Esophagus muscularis mucosa (tissue), 4 donors: ENCODE measurements around the gene EP400. TPM values are rescaled to one million over a fixed set of nuclear protein-coding genes. Genes with fewer than 3 reads are reported as not detected.

Experiments
- DNase-seq: peaks from one replicate; pipeline ENCODE4 v3.0.0-alpha.2; 2017; ENCODE audit errors: extremely low spot score
- H3K27ac ChIP-seq, 4 donors: fragments of 200-600 bp; sonication (generic); replicated peaks in 1 of 4; 1 replicate in 3 of 4; 2 replicates in 1 of 4; pipeline ENCODE4 v1.5.1; 2016 to 2019; ENCODE audit warnings: mild to moderate bottlenecking in 1 of 4
- H3K27me3 ChIP-seq, 4 donors: fragments of 200-600 bp; sonication (generic); one replicate each; pipeline versions ENCODE4 v1.5.1 to v1.6.0; 2016 to 2019
- H3K36me3 ChIP-seq, 4 donors: fragments of 200-600 bp; sonication (generic); one replicate each; pipeline ENCODE4 v1.5.1; 2016 to 2019
- H3K4me1 ChIP-seq, 4 donors: fragments of 200-600 bp; sonication (generic); one replicate each; pipeline ENCODE4 v1.5.1; 2016 to 2019
- H3K4me3 ChIP-seq, 4 donors: fragments of 200-600 bp; sonication (generic); 1 replicate in 2 of 4; 2 replicates in 2 of 4; pipeline ENCODE4 v1.5.1; 2016 to 2019; ENCODE audit warnings: mild to moderate bottlenecking in 4 of 4, moderate library complexity in 1 of 4
- H3K9me3 ChIP-seq, 4 donors: fragments of 200-600 bp; sonication (generic); 1 replicate in 3 of 4; 2 replicates in 1 of 4; pipeline ENCODE4 v1.5.1; 2016 to 2019
- CTCF ChIP-seq, 3 experiments: fragments of 200-600 bp in 2 of 3; fragments of 450-650 bp in 1 of 3; sonication (generic) in 2 of 3; IDR thresholded peaks; one replicate each; pipeline ENCODE4 v1.5.1; 2017 to 2019; ENCODE audit warnings: antibody characterized with exemption in 3 of 3, mild to moderate bottlenecking in 2 of 3, moderate library complexity in 1 of 3
- EP300 ChIP-seq: sonication (generic); formaldehyde crosslinking; IDR thresholded peaks from one replicate; pipeline ENCODE4 v1.6.1; 2017; ENCODE audit warnings: antibody characterized with exemption
- POLR2A ChIP-seq: fragments of 450-650 bp; IDR thresholded peaks from one replicate; pipeline ENCODE4 v1.6.1; 2017; ENCODE audit warnings: antibody characterized with exemption, moderate library complexity, mild to moderate bottlenecking, low read depth
- POLR2AphosphoS5 ChIP-seq, 2 donors: sonication (generic); formaldehyde crosslinking; IDR thresholded peaks; one replicate each; pipeline ENCODE4 v1.6.1; 2017; ENCODE audit warnings: antibody characterized with exemption in 2 of 2
- WGBS: methylation state at CpG from one replicate; pipeline ENCODE4 v1.1.5; 2018; 5-methylcytosine and 5-hydroxymethylcytosine counted together
- intact Hi-C: fragments of 100-400 bp; cut with DNase I; formaldehyde crosslinking; loops from one replicate; pipeline ENCODE4 v1.15.1; 2023
- total RNA-seq, 4 donors: library from RNA; depleted of rRNA; stranded (reverse); fragments of >200 nt; gene quantifications; one replicate each; pipeline versions ENCODE4 v1.1.0 to v1.2.1, GENCODE V29; 2016

Gene EP400
- total RNA-seq, 4 donors from 2014 or later: 16.9 to 31.1 (median 22.4) TPM

- DNase-seq: no peak
- peaks cover 55 to 82% (median 77%) of the 10 kb centered on the region in 4 donors for H3K36me3 ChIP-seq
- no peak overlapping the region for H3K4me3 ChIP-seq
- intact Hi-C loops: no loop called here
- no peak overlapping the region for H3K27ac ChIP-seq
- no peaks in the 10 kb centered on the region for H3K27me3 ChIP-seq
- H3K4me1 ChIP-seq: peaks cover 0 to 7% (median 4%) of the 10 kb centered on the region in 4 donors
- TF ChIP-seq POLR2A (no peak), CTCF (IDR thresholded peaks at IDR 0.05) (no peak), POLR2AphosphoS5 (IDR thresholded peaks at IDR 0.05) (peak in 1 of 2 donors; percentile 23), EP300 (no peak)
- 85% methylated on average over 7 of the region's 37 CpGs for WGBS
- no peaks in the 10 kb centered on the region for H3K9me3 ChIP-seq
Measured at GRCh38 chr12:131919366-131920156, 30.2 kb upstream of the EP400 start.

- H3K9me3 ChIP-seq: no peaks in the 10 kb centered on the region
- peaks cover 0 to 12% (median 7%) of the 10 kb centered on the region in 4 donors for H3K4me1 ChIP-seq
- peaks cover 49 to 76% (median 71%) of the 10 kb centered on the region in 4 donors for H3K36me3 ChIP-seq
- no peak for DNase-seq
- intact Hi-C loops: no loop called here
- H3K27me3 ChIP-seq: no peaks in the 10 kb centered on the region
- no peak overlapping the region for H3K4me3 ChIP-seq
- WGBS: 88% methylated on average over 7 of the region's 14 CpGs
- TF ChIP-seq CTCF (IDR thresholded peaks at IDR 0.05) (no peak), POLR2A (no peak), EP300 (no peak), POLR2AphosphoS5 (IDR thresholded peaks at IDR 0.05) (no peak)
- no peak overlapping the region for H3K27ac ChIP-seq
Measured at GRCh38 chr12:131920157-131920508, 29.6 kb upstream of the EP400 start.

- intact Hi-C loops: no loop called here
- Histone ChIP-seq H3K4me3 (no peak overlapping the region), H3K4me1 (peaks cover 0 to 13% (median 7%) of the 10 kb centered on the region in 4 donors), H3K36me3 (peaks cover 39 to 65% (median 61%) of the 10 kb centered on the region in 4 donors), H3K27me3 (no peaks in the 10 kb centered on the region), H3K9me3 (no peaks in the 10 kb centered on the region), H3K27ac (no peak overlapping the region)
- 93% methylated on average over 6 of the region's 35 CpGs for WGBS
- no peak for DNase-seq
- TF ChIP-seq POLR2AphosphoS5 (IDR thresholded peaks at IDR 0.05): no peak
- no peak for TF ChIP-seq POLR2A
- no peak for TF ChIP-seq CTCF (IDR thresholded peaks at IDR 0.05)
- no peak for TF ChIP-seq EP300
Measured at GRCh38 chr12:131920902-131921840, 28.6 kb upstream of the EP400 start.

GRCh38 chr12:131921866-131922769 lies 27.6 kb upstream of the EP400 start:
- no peak for TF ChIP-seq EP300
- TF ChIP-seq CTCF (IDR thresholded peaks at IDR 0.05): no peak
- no peak for TF ChIP-seq POLR2AphosphoS5 (IDR thresholded peaks at IDR 0.05)
- TF ChIP-seq POLR2A: no peak
- peaks cover 32 to 58% (median 53%) of the 10 kb centered on the region in 4 donors for H3K36me3 ChIP-seq
- H3K9me3 ChIP-seq: no peaks in the 10 kb centered on the region
- no peak overlapping the region for H3K27ac ChIP-seq
- intact Hi-C loops: no loop called here
- H3K27me3 ChIP-seq: no peaks in the 10 kb centered on the region
- 85% methylated on average over 14 of the region's 29 CpGs for WGBS
- no peak for DNase-seq
- H3K4me1 ChIP-seq: peaks cover 0 to 13% (median 7%) of the 10 kb centered on the region in 4 donors
- H3K4me3 ChIP-seq: no peak overlapping the region
